GM12878 (cell line): Measurements from ENCODE around the gene CTSD. TPM values are rescaled to one million over a fixed set of nuclear protein-coding genes. Genes with fewer than 3 reads are reported as not detected.

Experiments used
- ATAC-seq: fragments of 200-7000 bp; cut with Tn5 transposase; 3 replicates; pipeline ENCODE4 v1.9.1; 2020; ENCODE audit warnings: mild to moderate bottlenecking, moderate library complexity
- BruUV-seq: library from RNA; stranded (reverse); fragments of 400-500 nt; replicated peaks from 2 replicates; lab custom pipeline; 2021; lab: Mats Ljungman, UMichigan
- CTCF ChIA-PET: fragments of 300-600 bp; sonication (Branson Sonifier 250); formaldehyde crosslinking; extraction: SDS; loops from one replicate; lab custom pipeline; 2021; ENCODE audit warnings: inconsistent platforms; lab: Yijun Ruan, JAX
- POLR2A ChIA-PET: fragments of 350-600 bp; formaldehyde crosslinking; extraction: SDS; loops from one replicate; lab custom pipeline; 2021; ENCODE audit warnings: inconsistent platforms; lab: Charles Lee
- RAD21 ChIA-PET: fragments of 300-600 bp; sonication (Branson Sonifier 250); formaldehyde crosslinking; loops from one replicate; lab custom pipeline; 2023; ENCODE audit warnings: antibody characterized with exemption; ENCODE audit not compliant: unreplicated experiment; lab: Charles Lee
- SMC1A ChIA-PET: fragments of 300-600 bp; sonication (Branson Sonifier 250); formaldehyde crosslinking; loops from one replicate; lab custom pipeline; 2023; ENCODE audit not compliant: unreplicated experiment, uncharacterized antibody; lab: Charles Lee
- DNase-seq: peaks from one replicate; pipeline ENCODE4 v3.0.0-alpha.2; 2011; ENCODE audit warnings: low read depth, low spot score
- FAIRE-seq: peaks from 3 replicates; lab custom pipeline; 2011; peaks lifted over from hg19 to GRCh38; lab: Jason Lieb, UNC
- H2AFZ ChIP-seq: 2 replicates; pipeline ENCODE4 v1.6.0; 2011; ENCODE audit warnings: low read depth, low read length, control low read depth; ENCODE audit not compliant: control insufficient read depth
- H3K27ac ChIP-seq: 2 replicates; pipeline ENCODE4 v1.5.1; 2011; ENCODE audit warnings: control low read depth; ENCODE audit not compliant: control insufficient read depth, insufficient read depth
- H3K27me3 ChIP-seq, 2 experiments: replicated peaks in 1 of 2; 2 replicates each; pipeline versions ENCODE4 v1.6.0 to v1.6.1; 2011; ENCODE audit warnings: low read length in 1 of 2; ENCODE audit not compliant: control insufficient read depth in 2 of 2, insufficient read depth in 2 of 2
- H3K36me3 ChIP-seq, 2 experiments: 2 replicates each; pipeline ENCODE4 v1.5.1; 2011; ENCODE audit warnings: low read length in 1 of 2; ENCODE audit not compliant: control insufficient read depth in 2 of 2, insufficient read depth in 2 of 2
- H3K4me1 ChIP-seq: 2 replicates; pipeline ENCODE4 v1.6.1; 2011; ENCODE audit warnings: mild to moderate bottlenecking, low read length, moderate library complexity, mixed read lengths; ENCODE audit not compliant: control insufficient read depth, insufficient read depth
- H3K4me2 ChIP-seq: 2 replicates; pipeline ENCODE4 v1.6.0; 2011; ENCODE audit warnings: control low read depth; ENCODE audit not compliant: control insufficient read depth, insufficient read depth
- H3K4me3 ChIP-seq: fragments of 200-600 bp; sonication (generic); 2 replicates; pipeline ENCODE4 v1.5.1; 2016
- H3K79me2 ChIP-seq: 2 replicates; pipeline ENCODE4 v1.6.0; 2011; ENCODE audit warnings: low read length; ENCODE audit not compliant: control insufficient read depth, insufficient read depth
- H3K9ac ChIP-seq: 2 replicates; pipeline ENCODE4 v1.8.0; 2011; ENCODE audit warnings: low read length, control low read depth, mixed read lengths; ENCODE audit not compliant: control insufficient read depth, insufficient read depth
- H3K9me3 ChIP-seq: replicated peaks from 3 replicates; pipeline ENCODE4 v1.5.1; 2011; ENCODE audit warnings: mild to moderate bottlenecking, low read length; ENCODE audit not compliant: control insufficient read depth, insufficient read depth
- H4K20me1 ChIP-seq: 2 replicates; pipeline ENCODE4 v1.6.0; 2011; ENCODE audit not compliant: control insufficient read depth, insufficient read depth
- BCL11A ChIP-seq: IDR thresholded peaks from 2 replicates; pipeline ENCODE4 v1.6.1; 2011; ENCODE audit warnings: low read depth, low read length
- BMI1 ChIP-seq: fragments of 450-650 bp; IDR thresholded peaks from 2 replicates; pipeline ENCODE4 v1.6.1; 2016; ENCODE audit warnings: mild to moderate bottlenecking, moderate library complexity, borderline replicate concordance
- BRCA1 ChIP-seq: IDR thresholded peaks from 2 replicates; pipeline ENCODE4 v1.6.1; 2011; ENCODE audit warnings: low read depth, low read length, improper control_type of control experiment
- CBX5 ChIP-seq: sonication (generic); IDR thresholded peaks from 2 replicates; pipeline ENCODE4 v1.6.1; 2016; ENCODE audit warnings: low read depth, moderate library complexity, mild to moderate bottlenecking, inconsistent platforms
- CREM ChIP-seq: IDR thresholded peaks from 2 replicates; pipeline ENCODE4 v1.6.1; 2014; ENCODE audit warnings: antibody characterized with exemption, low read depth
- EGR1 ChIP-seq, 2 experiments: IDR thresholded peaks; 1 replicate in 1 of 2; 2 replicates in 1 of 2; pipeline ENCODE4 v1.6.1; 2011 to 2012; ENCODE audit warnings: low read depth in 2 of 2, low read length in 2 of 2, borderline replicate concordance in 1 of 2, mild to moderate bottlenecking in 1 of 2, moderate library complexity in 1 of 2
- EP300 ChIP-seq, 2 experiments: fragments of 150-350 bp in 1 of 2; IDR thresholded peaks; 2 replicates each; pipeline ENCODE4 v1.6.1; 2011 to 2012; ENCODE audit warnings: low read depth in 2 of 2, low read length in 2 of 2, borderline replicate concordance in 1 of 2, improper control_type of control experiment in 1 of 2, inconsistent platforms in 1 of 2; ENCODE audit not compliant: control insufficient read depth in 1 of 2
- HDAC6 ChIP-seq: fragments of 200-600 bp; sonication (generic); IDR thresholded peaks from one replicate; pipeline ENCODE4 v1.8.0; 2017; ENCODE audit warnings: antibody characterized with exemption; ENCODE audit not compliant: unreplicated experiment
- LARP7 ChIP-seq: fragments of 450-650 bp; IDR thresholded peaks from 2 replicates; pipeline ENCODE4 v1.6.1; 2017; ENCODE audit warnings: mild to moderate bottlenecking
- MAX ChIP-seq: IDR thresholded peaks from 2 replicates; pipeline ENCODE4 v1.6.1; 2012; ENCODE audit warnings: low read depth, low read length, improper control_type of control experiment
- NFYA ChIP-seq: IDR thresholded peaks from 2 replicates; pipeline ENCODE4 v1.6.1; 2011; ENCODE audit warnings: low read depth, mild to moderate bottlenecking, low read length, improper control_type of control experiment, borderline replicate concordance
- RELB ChIP-seq: fragments of 450-650 bp; IDR thresholded peaks from 2 replicates; pipeline ENCODE4 v1.6.1; 2017; ENCODE audit warnings: low read depth, mild to moderate bottlenecking, moderate library complexity
- SMC3 ChIP-seq: IDR thresholded peaks from 2 replicates; pipeline ENCODE4 v1.6.1; 2011; ENCODE audit warnings: low read length, improper control_type of control experiment, borderline replicate concordance
- SP1 ChIP-seq: IDR thresholded peaks from one replicate; pipeline ENCODE4 v1.6.1; 2011; ENCODE audit warnings: low read depth, low read length
- SREBF1 ChIP-seq: IDR thresholded peaks from 2 replicates; pipeline ENCODE4 v1.6.1; 2012; ENCODE audit warnings: mild to moderate bottlenecking, low read length
- SUZ12 ChIP-seq: fragments of 200-600 bp; sonication (generic); IDR thresholded peaks from one replicate; pipeline ENCODE4 v1.6.1; 2018; ENCODE audit warnings: antibody characterized with exemption, mild to moderate bottlenecking; ENCODE audit not compliant: unreplicated experiment
- ZNF274 ChIP-seq: IDR thresholded peaks from one replicate; pipeline ENCODE4 v1.8.0; 2011; ENCODE audit not compliant: insufficient read length, insufficient read depth
- ZNF592 ChIP-seq: fragments of 450-650 bp; IDR thresholded peaks from 2 replicates; pipeline ENCODE4 v1.6.1; 2017; ENCODE audit warnings: mild to moderate bottlenecking, moderate library complexity
- WGBS: methylation state at CpG from one replicate; pipeline ENCODE4 v1.1.6; 2016; ENCODE audit warnings: low lambda C conversion rate; ENCODE audit not compliant: insufficient replicate concordance, insufficient coverage; ENCODE audit errors: missing lambda C conversion rate; 5-methylcytosine and 5-hydroxymethylcytosine counted together
- in situ Hi-C: fragments of 300-500 bp; cut with MboI; formaldehyde crosslinking; loops from 9 replicates; pipeline ENCODE4 v1.14.3; 2018; ENCODE audit warnings: mixed read lengths
- intact Hi-C: fragments of 100-400 bp; cut with micrococcal nuclease; formaldehyde crosslinking; loops from one replicate; pipeline ENCODE4 v1.14.2; 2022; ENCODE audit not compliant: unreplicated experiment
- polyA plus RNA-seq, 11 experiments: library from polyadenylated mRNA; depleted of rRNA in 4 of 11; unstranded in 6 of 11; stranded (reverse) in 5 of 11; fragments of >200 nt; fragmentation: Nextera tagmentation in 4 of 11; fragmentation: Illumina TruSeq in 1 of 11; extraction: Ambion mirVana in 4 of 11; extraction: Trizol in 1 of 11; gene quantifications; 1 replicate in 1 of 11; 2 replicates in 10 of 11; pipeline versions ENCODE4 v1.2.1 to v1.2.3, GENCODE V29; 2011 to 2016; ENCODE audit warnings: inconsistent platforms in 2 of 11, missing spikeins in 2 of 11, low read depth in 1 of 11
- total RNA-seq, 4 experiments: library from RNA; depleted of rRNA in 3 of 4; stranded (reverse); fragments of >200 nt in 3 of 4; fragmentation: Illumina TruSeq in 1 of 4; extraction: Trizol in 1 of 4; gene quantifications; 2 replicates each; pipeline versions ENCODE4 v1.2.1 to v1.2.3, GENCODE V29; 2013 to 2021

Gene CTSD
- total and polyA plus RNA-seq, 10 of the 15 experiments (the other 5 are each of a cell fraction or from before 2014, with no cell fraction given), result 0.42 to 54.6 (median 25.0) TPM

- no peak for TF ChIP-seq BRCA1
Measured at GRCh38 chr11:1738380-1738779, 25.3 kb downstream of the CTSD start (continued).

GRCh38 chr11:1737080-1737757, 26.5 kb downstream of the CTSD start:
- Histone ChIP-seq H3K4me1 (no peaks in the 10 kb centered on the region), H3K79me2 (no peaks in the 10 kb centered on the region), H3K9me3 (peaks cover 2% of the 10 kb centered on the region; the same call in 2 of the 3 replicates), H3K4me2 (no peak overlapping the region), H4K20me1 (no peaks in the 10 kb centered on the region), H3K36me3 (no peaks in the 10 kb centered on the region), H3K27ac (no peak overlapping the region), H3K4me3 (no peak overlapping the region), H3K27me3 (no peaks in the 10 kb centered on the region), H3K9ac (no peak overlapping the region), H2AFZ (no peak overlapping the region)
- RAD21 ChIA-PET, result no interaction called here
- POLR2A ChIA-PET, result no interaction called here
- intact Hi-C loops (no loop called here), in situ Hi-C loops (no loop called here)
- SMC1A ChIA-PET, result no interaction called here
- no peak for FAIRE-seq
- BruUV-seq, result no TSS peak
- ATAC-seq, result no peak
- WGBS, result 48% methylated on average over 6 of the region's 6 CpGs
- CTCF ChIA-PET, result no interaction called here
- DNase-seq, result no peak
- no peak for TF ChIP-seq NFYA
- TF ChIP-seq SMC3, result no peak
- TF ChIP-seq SP1, result no peak
- no peak for TF ChIP-seq BMI1
- TF ChIP-seq RELB, result no peak
- no peak for TF ChIP-seq HDAC6
- no peak for TF ChIP-seq ZNF274
- TF ChIP-seq BCL11A, result no peak
- no peak for TF ChIP-seq CBX5
- TF ChIP-seq CREM, result no peak
- TF ChIP-seq ZNF592, result no peak
- no peak for TF ChIP-seq LARP7
- no peak for TF ChIP-seq SREBF1
- no peak for TF ChIP-seq EP300 (IDR thresholded peaks at IDR 0.05; ENCODE audit: borderline replicate concordance in 1 of 2, control insufficient read depth in 1 of 2, low read depth in 2 of 2, low read length in 2 of 2)
- TF ChIP-seq MAX, result no peak
- TF ChIP-seq EGR1 (IDR thresholded peaks at IDR 0.05; ENCODE audit: borderline replicate concordance in 1 of 2, low read depth in 2 of 2, low read length in 2 of 2), result no peak
- no peak for TF ChIP-seq SUZ12
